HepG2 (cell line): Measurements from ENCODE around the gene NKIRAS1. TPM values are rescaled to one million over a fixed set of nuclear protein-coding genes. Genes with fewer than 3 reads are reported as not detected.

Source experiments
- ATAC-seq: fragments of 200-7000 bp; cut with Tn5 transposase; 3 replicates; pipeline ENCODE4 v1.9.1; 2020; ENCODE audit warnings: mild to moderate bottlenecking, moderate library complexity
- BruUV-seq: library from RNA; stranded (reverse); fragments of 400-500 nt; replicated peaks from 2 replicates; lab custom pipeline; 2021; lab: Mats Ljungman, UMichigan
- CTCF ChIA-PET: fragments of 300-600 bp; formaldehyde crosslinking; extraction: SDS; loops from one replicate; lab custom pipeline; 2021; ENCODE audit warnings: low total read pairs, inconsistent platforms, low intra/inter-chr PET ratio; lab: Yijun Ruan, JAX
- POLR2A ChIA-PET: fragments of 350-600 bp; sonication (Branson Sonifier 250); formaldehyde crosslinking; loops from one replicate; lab custom pipeline; 2020; ENCODE audit warnings: antibody characterized with exemption, inconsistent platforms; lab: Yijun Ruan, JAX
- DNase-seq: peaks from one replicate; pipeline ENCODE4 v3.0.0-alpha.2; 2015; ENCODE audit warnings: low spot score
- FAIRE-seq: peaks from 3 replicates; lab custom pipeline; 2011; peaks lifted over from hg19 to GRCh38; lab: Jason Lieb, UNC
- H2AFZ ChIP-seq: one replicate; pipeline ENCODE4 v1.6.1; 2011; ENCODE audit warnings: low read length, inconsistent platforms
- H3K27ac ChIP-seq: fragments of 300-600 bp; 3 replicates; pipeline ENCODE4 v1.8.0; 2011; ENCODE audit warnings: mixed run types, mild to moderate bottlenecking, mixed read lengths, low read length, inconsistent platforms; ENCODE audit not compliant: insufficient read depth; ENCODE audit errors: extremely low read length
- H3K27me3 ChIP-seq, 2 experiments: fragments of 200-600 bp in 1 of 2; 2 replicates in 1 of 2; 3 replicates in 1 of 2; pipeline versions ENCODE4 v1.6.0 to v1.8.0; 2011; ENCODE audit warnings: low read length in 2 of 2, mild to moderate bottlenecking in 2 of 2, moderate library complexity in 2 of 2, inconsistent platforms in 1 of 2; ENCODE audit not compliant: insufficient read depth in 2 of 2, control insufficient read depth in 1 of 2
- H3K36me3 ChIP-seq, 2 experiments: fragments of 200-600 bp in 1 of 2; replicated peaks in 1 of 2; 2 replicates in 1 of 2; 3 replicates in 1 of 2; pipeline versions ENCODE4 v1.5.1 to v1.8.0; 2011; ENCODE audit warnings: low read length in 2 of 2, inconsistent platforms in 1 of 2; ENCODE audit not compliant: insufficient read depth in 2 of 2, control insufficient read depth in 1 of 2
- H3K4me1 ChIP-seq: 2 replicates; pipeline ENCODE4 v1.5.1; 2012; ENCODE audit warnings: low read length, inconsistent platforms; ENCODE audit not compliant: insufficient read depth
- H3K4me2 ChIP-seq: 2 replicates; pipeline ENCODE4 v1.6.0; 2011; ENCODE audit warnings: low read depth, low read length, inconsistent platforms
- H3K4me3 ChIP-seq, 3 experiments: fragments of 200-600 bp in 1 of 3; sonication (generic), shearing (Covaris generic) in 1 of 3; replicated peaks in 1 of 3; 2 replicates each; pipeline ENCODE4 v1.5.1; 2011 to 2016; ENCODE audit warnings: low read length in 3 of 3, inconsistent platforms in 2 of 3, low read depth in 2 of 3, mild to moderate bottlenecking in 2 of 3, control low read depth in 1 of 3, mixed read lengths in 1 of 3; ENCODE audit not compliant: insufficient read depth in 1 of 3
- H3K79me2 ChIP-seq: one replicate; pipeline ENCODE4 v1.6.1; 2011; ENCODE audit warnings: low read length, inconsistent platforms; ENCODE audit not compliant: insufficient read depth
- H3K9ac ChIP-seq: 2 replicates; pipeline ENCODE4 v1.6.0; 2011; ENCODE audit warnings: mild to moderate bottlenecking, low read depth, low read length, inconsistent platforms; ENCODE audit not compliant: insufficient read depth
- H3K9me3 ChIP-seq: 2 replicates; pipeline ENCODE4 v1.5.1; 2012; ENCODE audit warnings: mild to moderate bottlenecking, low read length
- H4K20me1 ChIP-seq: 2 replicates; pipeline ENCODE4 v1.6.0; 2011; ENCODE audit warnings: inconsistent platforms, mild to moderate bottlenecking, low read length, moderate library complexity; ENCODE audit not compliant: insufficient read depth
- BCL6 ChIP-seq: IDR thresholded peaks from 2 replicates; pipeline ENCODE4 v1.6.1; 2016; ENCODE audit warnings: missing genetic modification reagents, missing compliant biosample characterization
- KDM5B ChIP-seq: sonication (generic); formaldehyde crosslinking; IDR thresholded peaks from 2 replicates; pipeline ENCODE4 v1.4.0; 2020; ENCODE audit warnings: missing genetic modification reagents, mild to moderate bottlenecking, borderline replicate concordance
- ZBTB39 ChIP-seq: sonication (generic); formaldehyde crosslinking; IDR thresholded peaks from 2 replicates; pipeline ENCODE4 v1.5.0; 2020; ENCODE audit warnings: missing genetic modification reagents
- ZNF546 ChIP-seq: sonication (generic); formaldehyde crosslinking; conservative IDR thresholded peaks from 2 replicates; pipeline ENCODE4 v1.8.1; 2023; ENCODE audit warnings: mild to moderate bottlenecking, missing genetic modification reagents
- WGBS: methylation state at CpG from one replicate; pipeline ENCODE4 v1.1.6; 2017; ENCODE audit warnings: low lambda C conversion rate; 5-methylcytosine and 5-hydroxymethylcytosine counted together
- in situ Hi-C: cut with HindIII; loops from 2 replicates; pipeline ENCODE4 v1.10.0; 2017; ENCODE audit warnings: low pct_unique_long_range_greater_than_20kb; ENCODE audit not compliant: extremely low pct_ligation_motif_present
- intact Hi-C: fragments of 100-400 bp; cut with micrococcal nuclease; formaldehyde crosslinking; loops from one replicate; pipeline ENCODE4 v1.10.0; 2022; ENCODE audit not compliant: unreplicated experiment
- polyA plus RNA-seq, 8 experiments: library from polyadenylated mRNA; depleted of rRNA in 3 of 8; stranded (reverse) in 7 of 8; unstranded in 1 of 8; fragments of >200 nt; fragmentation: Illumina TruSeq in 4 of 8; extraction: Trizol in 4 of 8; gene quantifications; 2 replicates each; pipeline versions ENCODE4 v1.2.1 to v1.2.3, GENCODE V29; 2011 to 2016; ENCODE audit warnings: low read depth in 4 of 8, missing spikeins in 1 of 8, mixed read lengths in 1 of 8; ENCODE audit not compliant: insufficient read depth in 1 of 8
- total RNA-seq, 5 experiments: library from RNA; depleted of rRNA; stranded (reverse); fragments of >200 nt; fragmentation: Illumina TruSeq; extraction: Trizol; gene quantifications; 2 replicates each; pipeline ENCODE4 v1.2.3, GENCODE V29; 2016; ENCODE audit warnings: low read depth in 1 of 5
- TF ChIP-seq, protein P1 (sequence below): IDR thresholded peaks from 2 replicates; pipeline ENCODE4 v1.6.1; 2016; ENCODE audit warnings: missing genetic modification reagents, missing compliant biosample characterization
- TF ChIP-seq, protein P2 (sequence below): sonication (generic); formaldehyde crosslinking; IDR thresholded peaks from 2 replicates; pipeline ENCODE4 v1.5.0; 2020; ENCODE audit warnings: mild to moderate bottlenecking, missing genetic modification reagents, borderline replicate concordance
- TF ChIP-seq, protein P3 (sequence below): sonication (generic); formaldehyde crosslinking; IDR thresholded peaks from 2 replicates; pipeline ENCODE4 v1.5.1; 2020; ENCODE audit warnings: missing genetic modification reagents, mild to moderate bottlenecking, borderline replicate concordance
- TF ChIP-seq, protein P4 (sequence below): sonication (generic); formaldehyde crosslinking; IDR thresholded peaks from 2 replicates; pipeline ENCODE4 v1.8.1; 2023; ENCODE audit warnings: missing genetic modification reagents, mild to moderate bottlenecking, borderline replicate concordance
- TF ChIP-seq, protein P5 (sequence below): sonication (generic); formaldehyde crosslinking; IDR thresholded peaks from 2 replicates; pipeline ENCODE4 v1.8.1; 2023; ENCODE audit warnings: missing genetic modification reagents, inconsistent platforms, borderline replicate concordance

The NKIRAS1 gene
- total and polyA plus RNA-seq, 2 of the 13 experiments (the other 11 are each of a cell fraction or from before 2014, with no cell fraction given): 4.3 to 8.0 TPM

DNA sequence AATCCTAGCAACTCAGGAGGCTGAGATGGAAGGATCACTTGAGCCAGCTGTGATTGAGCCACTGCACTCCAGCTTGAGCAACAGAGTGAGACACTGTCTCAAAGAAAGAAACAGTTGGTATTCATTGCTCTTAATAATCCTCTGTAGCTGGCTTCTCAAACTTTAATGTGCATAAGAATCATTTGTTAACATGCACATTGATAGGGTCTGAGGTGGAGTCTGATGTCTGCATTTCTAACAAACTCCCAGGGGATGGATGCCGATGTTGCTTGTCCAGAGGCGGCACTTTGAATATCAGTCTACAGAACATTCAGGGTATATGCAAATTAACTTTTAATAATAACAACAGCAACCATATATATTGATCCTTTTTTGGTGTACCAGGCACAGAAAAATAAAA is 39.9 kb downstream of the NKIRAS1 start:
- Histone ChIP-seq H3K4me1 (no peaks in the 10 kb centered on the region; the same call in 1 of the 2 replicates), H3K4me3 (no peak overlapping the region), H3K79me2 (peaks cover 5% of the 10 kb centered on the region), H3K27me3 (no peaks in the 10 kb centered on the region), H4K20me1 (0 out of 2 replicates have a peak, but pooled peaks cover 3% of the 10 kb centered on the region), H3K9me3 (no peaks in the 10 kb centered on the region), H3K9ac (no peak overlapping the region), H2AFZ (no peak overlapping the region), H3K36me3 (no peaks in the 10 kb centered on the region; a peak in 1 of 5 replicates), H3K27ac (no peak overlapping the region), H3K4me2 (no peak overlapping the region)
- 100% methylated on average over 2 of the region's 2 CpGs for WGBS
- FAIRE-seq (no peak), ATAC-seq (no peak), DNase-seq (no peak)
- intact Hi-C loops (no loop called here), in situ Hi-C loops (no loop called here)
- ChIA-PET POLR2A (no interaction called here), CTCF (no interaction called here)
- no TSS peak for BruUV-seq
- TF ChIP-seq, protein P1, sequence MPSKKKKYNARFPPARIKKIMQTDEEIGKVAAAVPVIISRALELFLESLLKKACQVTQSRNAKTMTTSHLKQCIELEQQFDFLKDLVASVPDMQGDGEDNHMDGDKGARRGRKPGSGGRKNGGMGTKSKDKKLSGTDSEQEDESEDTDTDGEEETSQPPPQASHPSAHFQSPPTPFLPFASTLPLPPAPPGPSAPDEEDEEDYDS: no peak
- TF ChIP-seq, protein P2, sequence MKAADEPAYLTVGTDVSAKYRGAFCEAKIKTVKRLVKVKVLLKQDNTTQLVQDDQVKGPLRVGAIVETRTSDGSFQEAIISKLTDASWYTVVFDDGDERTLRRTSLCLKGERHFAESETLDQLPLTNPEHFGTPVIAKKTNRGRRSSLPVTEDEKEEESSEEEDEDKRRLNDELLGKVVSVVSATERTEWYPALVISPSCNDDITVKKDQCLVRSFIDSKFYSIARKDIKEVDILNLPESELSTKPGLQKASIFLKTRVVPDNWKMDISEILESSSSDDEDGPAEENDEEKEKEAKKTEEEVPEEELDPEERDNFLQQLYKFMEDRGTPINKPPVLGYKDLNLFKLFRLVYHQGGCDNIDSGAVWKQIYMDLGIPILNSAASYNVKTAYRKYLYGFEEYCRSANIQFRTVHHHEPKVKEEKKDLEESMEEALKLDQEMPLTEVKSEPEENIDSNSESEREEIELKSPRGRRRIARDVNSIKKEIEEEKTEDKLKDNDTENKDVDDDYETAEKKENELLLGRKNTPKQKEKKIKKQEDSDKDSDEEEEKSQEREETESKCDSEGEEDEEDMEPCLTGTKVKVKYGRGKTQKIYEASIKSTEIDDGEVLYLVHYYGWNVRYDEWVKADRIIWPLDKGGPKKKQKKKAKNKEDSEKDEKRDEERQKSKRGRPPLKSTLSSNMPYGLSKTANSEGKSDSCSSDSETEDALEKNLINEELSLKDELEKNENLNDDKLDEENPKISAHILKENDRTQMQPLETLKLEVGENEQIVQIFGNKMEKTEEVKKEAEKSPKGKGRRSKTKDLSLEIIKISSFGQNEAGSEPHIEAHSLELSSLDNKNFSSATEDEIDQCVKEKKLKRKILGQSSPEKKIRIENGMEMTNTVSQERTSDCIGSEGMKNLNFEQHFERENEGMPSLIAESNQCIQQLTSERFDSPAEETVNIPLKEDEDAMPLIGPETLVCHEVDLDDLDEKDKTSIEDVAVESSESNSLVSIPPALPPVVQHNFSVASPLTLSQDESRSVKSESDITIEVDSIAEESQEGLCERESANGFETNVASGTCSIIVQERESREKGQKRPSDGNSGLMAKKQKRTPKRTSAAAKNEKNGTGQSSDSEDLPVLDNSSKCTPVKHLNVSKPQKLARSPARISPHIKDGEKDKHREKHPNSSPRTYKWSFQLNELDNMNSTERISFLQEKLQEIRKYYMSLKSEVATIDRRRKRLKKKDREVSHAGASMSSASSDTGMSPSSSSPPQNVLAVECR: no peak
- TF ChIP-seq ZBTB39 (no peak), KDM5B (CRISPR knock-in tag) (no peak), BCL6 (no peak), ZNF546 (CRISPR knock-in tag) (no peak)
- TF ChIP-seq, protein P3, sequence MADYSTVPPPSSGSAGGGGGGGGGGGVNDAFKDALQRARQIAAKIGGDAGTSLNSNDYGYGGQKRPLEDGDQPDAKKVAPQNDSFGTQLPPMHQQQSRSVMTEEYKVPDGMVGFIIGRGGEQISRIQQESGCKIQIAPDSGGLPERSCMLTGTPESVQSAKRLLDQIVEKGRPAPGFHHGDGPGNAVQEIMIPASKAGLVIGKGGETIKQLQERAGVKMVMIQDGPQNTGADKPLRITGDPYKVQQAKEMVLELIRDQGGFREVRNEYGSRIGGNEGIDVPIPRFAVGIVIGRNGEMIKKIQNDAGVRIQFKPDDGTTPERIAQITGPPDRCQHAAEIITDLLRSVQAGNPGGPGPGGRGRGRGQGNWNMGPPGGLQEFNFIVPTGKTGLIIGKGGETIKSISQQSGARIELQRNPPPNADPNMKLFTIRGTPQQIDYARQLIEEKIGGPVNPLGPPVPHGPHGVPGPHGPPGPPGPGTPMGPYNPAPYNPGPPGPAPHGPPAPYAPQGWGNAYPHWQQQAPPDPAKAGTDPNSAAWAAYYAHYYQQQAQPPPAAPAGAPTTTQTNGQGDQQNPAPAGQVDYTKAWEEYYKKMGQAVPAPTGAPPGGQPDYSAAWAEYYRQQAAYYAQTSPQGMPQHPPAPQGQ: no peak
- TF ChIP-seq, protein P4, sequence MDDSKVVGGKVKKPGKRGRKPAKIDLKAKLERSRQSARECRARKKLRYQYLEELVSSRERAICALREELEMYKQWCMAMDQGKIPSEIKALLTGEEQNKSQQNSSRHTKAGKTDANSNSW (CRISPR knock-in tag): no peak
- TF ChIP-seq, protein P5, sequence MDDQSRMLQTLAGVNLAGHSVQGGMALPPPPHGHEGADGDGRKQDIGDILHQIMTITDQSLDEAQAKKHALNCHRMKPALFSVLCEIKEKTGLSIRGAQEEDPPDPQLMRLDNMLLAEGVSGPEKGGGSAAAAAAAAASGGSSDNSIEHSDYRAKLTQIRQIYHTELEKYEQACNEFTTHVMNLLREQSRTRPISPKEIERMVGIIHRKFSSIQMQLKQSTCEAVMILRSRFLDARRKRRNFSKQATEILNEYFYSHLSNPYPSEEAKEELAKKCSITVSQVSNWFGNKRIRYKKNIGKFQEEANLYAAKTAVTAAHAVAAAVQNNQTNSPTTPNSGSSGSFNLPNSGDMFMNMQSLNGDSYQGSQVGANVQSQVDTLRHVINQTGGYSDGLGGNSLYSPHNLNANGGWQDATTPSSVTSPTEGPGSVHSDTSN (CRISPR knock-in tag): no peak
